ENCODE measurements around the gene CXCR6.

Gene CXCR6

DNA sequence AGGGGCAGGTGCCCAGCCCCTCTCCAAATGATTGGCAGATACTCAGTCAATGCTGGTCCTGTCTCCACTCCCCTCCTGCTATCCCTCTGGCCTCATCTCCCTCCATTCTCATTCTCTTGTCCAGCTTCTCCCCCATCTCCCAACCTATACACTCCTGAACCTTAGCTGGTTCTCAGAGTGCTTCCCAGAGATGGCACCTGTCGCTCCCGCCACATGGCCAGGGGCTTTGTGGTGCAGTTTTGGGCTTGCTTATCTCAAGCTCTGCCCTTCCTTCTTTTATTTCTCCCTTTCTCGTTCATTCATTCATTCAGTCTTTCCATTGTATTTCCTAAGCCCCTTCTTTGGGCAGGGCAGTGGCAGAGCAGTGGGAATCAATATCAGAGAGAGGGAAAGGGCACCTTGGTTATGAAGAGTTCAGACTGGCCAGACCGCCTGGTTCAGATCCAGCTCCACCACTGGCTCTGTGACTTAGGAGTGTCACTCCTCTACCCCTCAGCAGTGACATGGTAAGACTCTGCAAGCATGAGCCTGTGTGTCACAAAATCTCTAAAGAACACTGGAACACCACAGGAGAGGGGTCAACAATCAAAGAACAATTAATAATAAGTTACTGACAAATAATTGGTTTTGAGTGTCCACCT, 20.2 kb upstream of the CXCR6 start:
- TF ChIP-seq ZNF514 (tag by site-specific recombination; IDR thresholded peaks at IDR 0.05): no peak
- no peak for TF ChIP-seq TCF7L2 (IDR thresholded peaks at IDR 0.05; ENCODE audit: borderline replicate concordance, low read depth, low read length)
- TF ChIP-seq SCRT2 (tag by site-specific recombination; IDR thresholded peaks at IDR 0.05): peak; percentile 75
- peak; percentile 51; the same call in 1 of the 2 replicates for TF ChIP-seq SCRT1 (tag by site-specific recombination; IDR thresholded peaks at IDR 0.05; ENCODE audit: borderline replicate concordance)
- TF ChIP-seq, protein P1, sequence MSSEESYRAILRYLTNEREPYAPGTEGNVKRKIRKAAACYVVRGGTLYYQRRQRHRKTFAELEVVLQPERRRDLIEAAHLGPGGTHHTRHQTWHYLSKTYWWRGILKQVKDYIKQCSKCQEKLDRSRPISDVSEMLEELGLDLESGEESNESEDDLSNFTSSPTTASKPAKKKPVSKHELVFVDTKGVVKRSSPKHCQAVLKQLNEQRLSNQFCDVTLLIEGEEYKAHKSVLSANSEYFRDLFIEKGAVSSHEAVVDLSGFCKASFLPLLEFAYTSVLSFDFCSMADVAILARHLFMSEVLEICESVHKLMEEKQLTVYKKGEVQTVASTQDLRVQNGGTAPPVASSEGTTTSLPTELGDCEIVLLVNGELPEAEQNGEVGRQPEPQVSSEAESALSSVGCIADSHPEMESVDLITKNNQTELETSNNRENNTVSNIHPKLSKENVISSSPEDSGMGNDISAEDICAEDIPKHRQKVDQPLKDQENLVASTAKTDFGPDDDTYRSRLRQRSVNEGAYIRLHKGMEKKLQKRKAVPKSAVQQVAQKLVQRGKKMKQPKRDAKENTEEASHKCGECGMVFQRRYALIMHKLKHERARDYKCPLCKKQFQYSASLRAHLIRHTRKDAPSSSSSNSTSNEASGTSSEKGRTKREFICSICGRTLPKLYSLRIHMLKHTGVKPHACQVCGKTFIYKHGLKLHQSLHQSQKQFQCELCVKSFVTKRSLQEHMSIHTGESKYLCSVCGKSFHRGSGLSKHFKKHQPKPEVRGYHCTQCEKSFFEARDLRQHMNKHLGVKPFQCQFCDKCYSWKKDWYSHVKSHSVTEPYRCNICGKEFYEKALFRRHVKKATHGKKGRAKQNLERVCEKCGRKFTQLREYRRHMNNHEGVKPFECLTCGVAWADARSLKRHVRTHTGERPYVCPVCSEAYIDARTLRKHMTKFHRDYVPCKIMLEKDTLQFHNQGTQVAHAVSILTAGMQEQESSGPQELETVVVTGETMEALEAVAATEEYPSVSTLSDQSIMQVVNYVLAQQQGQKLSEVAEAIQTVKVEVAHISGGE (tag by site-specific recombination; conservative IDR thresholded peaks at IDR 0.05; ENCODE audit: low read depth): no peak
- ChIA-PET CTCF (no interaction called here), POLR2A (no interaction called here)
- Histone ChIP-seq H3K9me3 (ENCODE audit: control insufficient read depth, insufficient read depth, low read depth, low read length) (no peaks in the 10 kb centered on the region), H3K4me3 (ENCODE audit: low read depth, low read length) (no peak overlapping the region), H3K36me3 (ENCODE audit: control insufficient read depth in 2 of 2, insufficient read depth in 1 of 2, low read length in 2 of 2) (peaks cover 0 to 68% of the 10 kb centered on the region in 2 experiments; a peak in 2 of 3 replicates), H3K4me1 (ENCODE audit: control insufficient read depth, insufficient read depth, low read length) (no peaks in the 10 kb centered on the region), H3K27ac (ENCODE audit: extremely low read depth, low read depth, low read length) (no peak overlapping the region)

DNA sequence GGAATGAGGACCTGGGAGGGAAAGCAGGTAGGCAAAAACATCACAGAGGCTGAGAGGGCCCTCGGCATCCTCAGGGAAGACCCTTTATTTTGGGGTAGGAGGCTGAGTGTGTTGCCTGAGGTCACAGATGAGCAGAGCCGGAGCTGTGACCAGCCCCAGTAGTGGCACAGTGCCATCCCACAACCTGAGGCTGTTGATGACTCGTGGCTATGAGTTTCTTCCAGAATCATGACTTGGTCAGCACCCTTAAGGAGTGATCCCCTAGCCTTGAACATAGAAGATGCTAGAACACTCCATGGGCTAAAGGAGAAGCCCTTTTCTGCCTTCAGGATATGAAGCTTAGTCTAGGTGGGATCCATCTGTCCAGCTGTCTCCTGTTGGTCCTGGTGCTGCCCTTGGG, 19.5 kb upstream of the CXCR6 start:
- peaks cover 0 to 75% of the 10 kb centered on the region in 2 experiments; a peak in 2 of 3 replicates for H3K36me3 ChIP-seq (ENCODE audit: control insufficient read depth in 2 of 2, insufficient read depth in 1 of 2, low read length in 2 of 2)
- no peak overlapping the region for H3K4me3 ChIP-seq (ENCODE audit: low read depth, low read length)
- no peaks in the 10 kb centered on the region for H3K9me3 ChIP-seq (ENCODE audit: control insufficient read depth, insufficient read depth, low read depth, low read length)
- TF ChIP-seq ZNF274 (IDR thresholded peaks at IDR 0.05; ENCODE audit: low read length) (no peak), ZNF274 (tag by site-specific recombination; IDR thresholded peaks at IDR 0.05; ENCODE audit: borderline replicate concordance) (no peak), ZNF621 (tag by site-specific recombination; IDR thresholded peaks at IDR 0.05) (no peak), ZNF2 (tag by site-specific recombination; IDR thresholded peaks at IDR 0.05) (no peak), ZNF707 (tag by site-specific recombination; IDR thresholded peaks at IDR 0.05) (no peak), TCF7L2 (IDR thresholded peaks at IDR 0.05; ENCODE audit: borderline replicate concordance, low read depth, low read length) (no peak), ZNF843 (tag by site-specific recombination; IDR thresholded peaks at IDR 0.05) (no peak), ZNF777 (tag by site-specific recombination; IDR thresholded peaks at IDR 0.05; ENCODE audit: borderline replicate concordance) (no peak), KLF9 (tag by site-specific recombination; IDR thresholded peaks at IDR 0.05; ENCODE audit: low read depth) (no peak), ZNF391 (tag by site-specific recombination; IDR thresholded peaks at IDR 0.05; ENCODE audit: borderline replicate concordance, low read depth) (no peak), GLIS2 (tag by site-specific recombination; IDR thresholded peaks at IDR 0.05) (no peak)
- TF ChIP-seq, protein P2, sequence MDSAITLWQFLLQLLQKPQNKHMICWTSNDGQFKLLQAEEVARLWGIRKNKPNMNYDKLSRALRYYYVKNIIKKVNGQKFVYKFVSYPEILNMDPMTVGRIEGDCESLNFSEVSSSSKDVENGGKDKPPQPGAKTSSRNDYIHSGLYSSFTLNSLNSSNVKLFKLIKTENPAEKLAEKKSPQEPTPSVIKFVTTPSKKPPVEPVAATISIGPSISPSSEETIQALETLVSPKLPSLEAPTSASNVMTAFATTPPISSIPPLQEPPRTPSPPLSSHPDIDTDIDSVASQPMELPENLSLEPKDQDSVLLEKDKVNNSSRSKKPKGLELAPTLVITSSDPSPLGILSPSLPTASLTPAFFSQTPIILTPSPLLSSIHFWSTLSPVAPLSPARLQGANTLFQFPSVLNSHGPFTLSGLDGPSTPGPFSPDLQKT (IDR thresholded peaks at IDR 0.05; ENCODE audit: borderline replicate concordance, low read depth, low read length): no peak
- TF ChIP-seq, protein P3, sequence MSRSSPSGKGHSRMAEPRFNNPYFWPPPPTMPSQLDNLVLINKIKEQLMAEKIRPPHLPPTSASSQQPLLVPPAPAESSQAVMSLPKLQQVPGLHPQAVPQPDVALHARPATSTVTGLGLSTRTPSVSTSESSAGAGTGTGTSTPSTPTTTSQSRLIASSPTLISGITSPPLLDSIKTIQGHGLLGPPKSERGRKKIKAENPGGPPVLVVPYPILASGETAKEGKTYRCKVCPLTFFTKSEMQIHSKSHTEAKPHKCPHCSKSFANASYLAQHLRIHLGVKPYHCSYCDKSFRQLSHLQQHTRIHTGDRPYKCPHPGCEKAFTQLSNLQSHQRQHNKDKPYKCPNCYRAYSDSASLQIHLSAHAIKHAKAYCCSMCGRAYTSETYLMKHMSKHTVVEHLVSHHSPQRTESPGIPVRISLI (tag by site-specific recombination; IDR thresholded peaks at IDR 0.05): no peak
- TF ChIP-seq, protein P4, sequence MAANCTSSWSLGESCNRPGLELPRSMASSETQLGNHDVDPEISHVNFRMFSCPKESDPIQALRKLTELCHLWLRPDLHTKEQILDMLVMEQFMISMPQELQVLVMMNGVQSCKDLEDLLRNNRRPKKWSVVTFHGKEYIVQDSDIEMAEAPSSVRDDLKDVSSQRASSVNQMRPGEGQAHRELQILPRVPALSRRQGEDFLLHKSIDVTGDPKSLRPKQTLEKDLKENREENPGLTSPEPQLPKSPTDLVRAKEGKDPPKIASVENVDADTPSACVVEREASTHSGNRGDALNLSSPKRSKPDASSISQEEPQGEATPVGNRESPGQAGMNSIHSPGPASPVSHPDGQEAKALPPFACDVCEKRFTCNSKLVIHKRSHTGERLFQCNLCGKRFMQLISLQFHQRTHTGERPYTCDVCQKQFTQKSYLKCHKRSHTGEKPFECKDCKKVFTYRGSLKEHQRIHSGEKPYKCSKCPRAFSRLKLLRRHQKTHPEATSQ (tag by site-specific recombination; IDR thresholded peaks at IDR 0.05): no peak
- TF ChIP-seq, protein P5, sequence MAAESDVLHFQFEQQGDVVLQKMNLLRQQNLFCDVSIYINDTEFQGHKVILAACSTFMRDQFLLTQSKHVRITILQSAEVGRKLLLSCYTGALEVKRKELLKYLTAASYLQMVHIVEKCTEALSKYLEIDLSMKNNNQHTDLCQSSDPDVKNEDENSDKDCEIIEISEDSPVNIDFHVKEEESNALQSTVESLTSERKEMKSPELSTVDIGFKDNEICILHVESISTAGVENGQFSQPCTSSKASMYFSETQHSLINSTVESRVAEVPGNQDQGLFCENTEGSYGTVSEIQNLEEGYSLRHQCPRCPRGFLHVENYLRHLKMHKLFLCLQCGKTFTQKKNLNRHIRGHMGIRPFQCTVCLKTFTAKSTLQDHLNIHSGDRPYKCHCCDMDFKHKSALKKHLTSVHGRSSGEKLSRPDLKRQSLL (tag by site-specific recombination; IDR thresholded peaks at IDR 0.05): no peak
- TF ChIP-seq, protein P6, sequence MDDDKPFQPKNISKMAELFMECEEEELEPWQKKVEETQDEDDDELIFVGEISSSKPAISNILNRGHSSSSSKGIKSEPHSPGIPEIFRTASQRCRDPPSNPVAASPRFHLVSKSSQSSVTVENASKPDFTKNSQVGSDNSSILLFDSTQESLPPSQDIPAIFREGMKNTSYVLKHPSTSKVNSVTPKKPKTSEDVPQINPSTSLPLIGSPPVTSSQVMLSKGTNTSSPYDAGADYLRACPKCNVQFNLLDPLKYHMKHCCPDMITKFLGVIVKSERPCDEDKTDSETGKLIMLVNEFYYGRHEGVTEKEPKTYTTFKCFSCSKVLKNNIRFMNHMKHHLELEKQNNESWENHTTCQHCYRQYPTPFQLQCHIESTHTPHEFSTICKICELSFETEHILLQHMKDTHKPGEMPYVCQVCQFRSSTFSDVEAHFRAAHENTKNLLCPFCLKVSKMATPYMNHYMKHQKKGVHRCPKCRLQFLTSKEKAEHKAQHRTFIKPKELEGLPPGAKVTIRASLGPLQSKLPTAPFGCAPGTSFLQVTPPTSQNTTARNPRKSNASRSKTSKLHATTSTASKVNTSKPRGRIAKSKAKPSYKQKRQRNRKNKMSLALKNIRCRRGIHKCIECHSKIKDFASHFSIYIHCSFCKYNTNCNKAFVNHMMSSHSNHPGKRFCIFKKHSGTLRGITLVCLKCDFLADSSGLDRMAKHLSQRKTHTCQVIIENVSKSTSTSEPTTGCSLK (tag by site-specific recombination; IDR thresholded peaks at IDR 0.05): no peak
- H3K4me1 ChIP-seq (ENCODE audit: control insufficient read depth, insufficient read depth, low read length): no peaks in the 10 kb centered on the region
- ChIA-PET CTCF (interaction anchor here (0.6 to 0.7 kb wide), 2 partner anchors 240 to 997 kb away, joined by 3 read pairs; no protein-coding TSS in a partner anchor), POLR2A (no interaction called here)
- H3K27ac ChIP-seq (ENCODE audit: extremely low read depth, low read depth, low read length): no peak overlapping the region
